ENCODE results near the gene C6.

- TF ChIP-seq CTCF (IDR thresholded peaks at IDR 0.05; ENCODE audit: low read depth, low read length, missing input control): no peak
- TF ChIP-seq TAF1 (conservative IDR thresholded peaks at IDR 0.05): no peak
- TF ChIP-seq MAX (IDR thresholded peaks at IDR 0.05): no peak
- no peak for TF ChIP-seq RAD21 (IDR thresholded peaks at IDR 0.05)
- TF ChIP-seq FOXA1 (IDR thresholded peaks at IDR 0.05): no peak
- TF ChIP-seq JUND (IDR thresholded peaks at IDR 0.05): no peak
- no peak for TF ChIP-seq RXRA (IDR thresholded peaks at IDR 0.05)
- no peak for TF ChIP-seq EGR1 (IDR thresholded peaks at IDR 0.05; ENCODE audit: low read depth in 2 of 2)
Measured at GRCh38 chr5:41145306-41145705, 68.0 kb downstream of the C6 start.
